ENCODE measurements around the gene ELOVL2. TPM values are rescaled to one million over a fixed set of nuclear protein-coding genes. Genes with fewer than 3 reads are reported as not detected.
"Not testable (repeated sequence)": the region's sequence is repeated elsewhere in the genome, so short reads cannot be mapped to it uniquely, and the experiment has no call there.

Gene ELOVL2
- total RNA-seq: not detected in 2 replicates

- H3K4me1 Mint-ChIP-seq: peaks cover 14% of the 10 kb centered on the region
- no peak for TF ChIP-seq CTCF (IDR thresholded peaks at IDR 0.05)
- H3K4me3 Mint-ChIP-seq: peak within 1 kb of the TSS; percentile 59
- H3K27ac Mint-ChIP-seq: no peak within 1 kb of the TSS
- no peaks in the 10 kb centered on the region for H3K36me3 Mint-ChIP-seq (ENCODE audit: low read depth)
- H3K27me3 Mint-ChIP-seq: peaks cover 41% of the 10 kb centered on the region
- CTCF ChIA-PET: no interaction called here
- POLR2A ChIA-PET: interaction anchor here (0.6 kb wide), 1 partner anchor 961 kb away, joined by 4 read pairs; no protein-coding TSS in a partner anchor
- H3K9me3 Mint-ChIP-seq: no peaks in the 10 kb centered on the region
- intact Hi-C loops (cut with micrococcal nuclease): loop anchor here (5.0 kb wide), 1 partner anchor 142 kb away; no protein-coding TSS in a partner anchor
- ATAC-seq (ENCODE audit: low read depth) (peak; percentile 77), DNase-seq (peak; percentile 31)
These were observed at the start of gene ELOVL2 for GRCh38 chr6:11043961-11044711. Gene ELOVL2 (minus strand): TSS chr6:11044305. CDS start chr6:11044230, 75 bp downstream.

- DNase-seq (no peak), ATAC-seq (ENCODE audit: low read depth) (peak; percentile 2)
- peaks cover 7% of the 10 kb centered on the region for H3K27me3 Mint-ChIP-seq
- ChIA-PET POLR2A (interaction anchor here (1.0 to 1.5 kb wide), 4 partner anchors 24 to 402 kb away, joined by 3 to 7 read pairs (median 4); partner anchors contain the start of genes C6orf52 and PAK1IP1), CTCF (interaction anchor here (1.0 to 1.2 kb wide), 2 partner anchors 403 to 483 kb away, joined by 3 to 6 read pairs; no protein-coding TSS in a partner anchor)
- peaks cover 20% of the 10 kb centered on the region for H3K4me1 Mint-ChIP-seq
- TF ChIP-seq CTCF (IDR thresholded peaks at IDR 0.05): no peak
- H3K27ac Mint-ChIP-seq: peak overlapping the region; percentile 98
- intact Hi-C loops (cut with micrococcal nuclease): loop anchor here (1.0 to 5.0 kb wide), 11 partner anchors 49 to 914 kb away; partner anchors contain the start of genes C6orf52, MAK, PAK1IP1 and TMEM14B
- peaks cover 11% of the 10 kb centered on the region for H3K36me3 Mint-ChIP-seq (ENCODE audit: low read depth)
- no peaks in the 10 kb centered on the region for H3K9me3 Mint-ChIP-seq
- H3K4me3 Mint-ChIP-seq: peak overlapping the region; percentile 96
These were observed 49.2 kb upstream of the ELOVL2 start for GRCh38 chr6:11093376-11093625.

- ATAC-seq (ENCODE audit: low read depth) (peak; percentile 5), DNase-seq (no peak)
- peaks cover 2% of the 10 kb centered on the region for H3K9me3 Mint-ChIP-seq
- ChIA-PET CTCF (interaction anchor here (1.0 to 1.2 kb wide), 2 partner anchors 403 to 483 kb away, joined by 3 to 6 read pairs; no protein-coding TSS in a partner anchor), POLR2A (interaction anchor here (1.0 to 1.5 kb wide), 4 partner anchors 24 to 403 kb away, joined by 3 to 7 read pairs (median 4); partner anchors contain the start of genes C6orf52 and PAK1IP1)
- peaks cover 10% of the 10 kb centered on the region for H3K27me3 Mint-ChIP-seq
- peak overlapping the region; percentile 96 for H3K4me3 Mint-ChIP-seq
- intact Hi-C loops (cut with micrococcal nuclease): loop anchor here (1.0 to 5.0 kb wide), 11 partner anchors 49 to 914 kb away; partner anchors contain the start of genes C6orf52, MAK, PAK1IP1 and TMEM14B
- TF ChIP-seq CTCF (IDR thresholded peaks at IDR 0.05): no peak
- H3K27ac Mint-ChIP-seq: peak overlapping the region; percentile 98
- peaks cover 11% of the 10 kb centered on the region for H3K36me3 Mint-ChIP-seq (ENCODE audit: low read depth)
- peaks cover 19% of the 10 kb centered on the region for H3K4me1 Mint-ChIP-seq
These were observed 48.7 kb upstream of the ELOVL2 start for GRCh38 chr6:11092668-11093375.

GRCh38 chr6:11091141-11091540, 47.0 kb upstream of the ELOVL2 start:
- H3K4me1 Mint-ChIP-seq: peaks cover 18% of the 10 kb centered on the region
- CTCF ChIA-PET: interaction anchor here (1.1 kb wide), 1 partner anchor 10 kb away, joined by 3 read pairs; no protein-coding TSS in a partner anchor
- peaks cover 12% of the 10 kb centered on the region for H3K27me3 Mint-ChIP-seq
- DNase-seq; H3K27ac Mint-ChIP-seq; ATAC-seq (ENCODE audit: low read depth); POLR2A ChIA-PET; H3K9me3 Mint-ChIP-seq; H3K4me3 Mint-ChIP-seq; H3K36me3 Mint-ChIP-seq (ENCODE audit: low read depth): not testable (repeated sequence)
- intact Hi-C loops (cut with micrococcal nuclease): loop anchor here (5.0 kb wide), 4 partner anchors 51 to 916 kb away; no protein-coding TSS in a partner anchor

- intact Hi-C loops (cut with micrococcal nuclease): loop anchor here (5.0 kb wide), 4 partner anchors 53 to 918 kb away; no protein-coding TSS in a partner anchor
- ChIA-PET POLR2A (interaction anchor here (0.6 kb wide), 1 partner anchor 42 kb away, joined by 4 read pairs; no protein-coding TSS in a partner anchor), CTCF (no interaction called here)
- Mint-ChIP-seq H3K27ac (no peak overlapping the region), H3K4me3 (no peak overlapping the region), H3K4me1 (peaks cover 10% of the 10 kb centered on the region), H3K36me3 (ENCODE audit: low read depth) (peaks cover 8% of the 10 kb centered on the region), H3K9me3 (peaks cover 2% of the 10 kb centered on the region), H3K27me3 (peaks cover 14% of the 10 kb centered on the region)
- DNase-seq (no peak), ATAC-seq (ENCODE audit: low read depth) (no peak)
- no peak for TF ChIP-seq CTCF (IDR thresholded peaks at IDR 0.05)
These were observed 45.6 kb upstream of the ELOVL2 start for GRCh38 chr6:11089695-11090094.

GRCh38 chr6:11087141-11087812, 43.2 kb upstream of the ELOVL2 start:
- CTCF ChIA-PET; H3K36me3 Mint-ChIP-seq (ENCODE audit: low read depth); intact Hi-C loops (cut with micrococcal nuclease); ATAC-seq (ENCODE audit: low read depth); H3K27ac Mint-ChIP-seq; DNase-seq; H3K4me3 Mint-ChIP-seq; H3K9me3 Mint-ChIP-seq; POLR2A ChIA-PET; H3K4me1 Mint-ChIP-seq: not testable (repeated sequence)
- H3K27me3 Mint-ChIP-seq: peaks cover 17% of the 10 kb centered on the region

Measured in activated B cell treated with CpG ODN at 0.5 μM for 24 hours (primary cell).